ENCODE measurements around the gene MUC15. TPM values are rescaled to one million over a fixed set of nuclear protein-coding genes. Genes with fewer than 3 reads are reported as not detected.
A peak's percentile ranks its signal among the peaks of the same experiment; 100 is the strongest.

MUC15 gene
- total RNA-seq, 4 donors from 2014 or later, result 90.5 to 169 (median 139) TPM

DNA sequence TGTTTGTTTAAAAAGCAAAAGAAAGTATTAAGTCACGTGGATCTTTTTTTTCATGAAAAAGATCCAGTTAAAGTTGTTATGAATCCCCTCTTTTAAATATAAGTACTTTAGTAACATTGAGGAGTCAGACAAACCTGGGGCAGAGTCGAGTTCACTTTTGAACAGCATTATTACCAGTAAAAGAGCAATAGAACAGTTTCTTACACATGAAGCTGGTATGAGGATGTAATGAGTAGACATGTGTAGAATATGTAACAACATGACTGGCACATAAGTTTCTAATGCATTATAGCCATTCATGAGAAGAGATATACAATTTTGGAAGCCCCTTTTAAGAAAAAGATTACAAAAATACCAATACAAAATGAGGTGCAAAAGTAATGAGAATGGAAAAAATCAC lies 7.6 kb upstream of the MUC15 start:
- intact Hi-C loops (cut with DNase I), result no loop called here
- TF ChIP-seq CTCF (IDR thresholded peaks at IDR 0.05) (no peak), POLR2A (IDR thresholded peaks at IDR 0.05) (no peak)
- Histone ChIP-seq H3K27ac (peak overlapping the region; percentile 32 to 96 (median 77)), H3K27me3 (no peaks in the 10 kb centered on the region), H3K4me3 (replicated peaks in 1 of 3) (no peak overlapping the region), H3K9me3 (no peaks in the 10 kb centered on the region), H3K4me1 (peaks cover 50 to 56% of the 10 kb centered on the region in 2 donors), H3K36me3 (no peaks in the 10 kb centered on the region)
- 64 to 69% methylated on average over 2 of the region's 2 CpGs for WGBS, 2 donors
- no peak for DNase-seq

DNA sequence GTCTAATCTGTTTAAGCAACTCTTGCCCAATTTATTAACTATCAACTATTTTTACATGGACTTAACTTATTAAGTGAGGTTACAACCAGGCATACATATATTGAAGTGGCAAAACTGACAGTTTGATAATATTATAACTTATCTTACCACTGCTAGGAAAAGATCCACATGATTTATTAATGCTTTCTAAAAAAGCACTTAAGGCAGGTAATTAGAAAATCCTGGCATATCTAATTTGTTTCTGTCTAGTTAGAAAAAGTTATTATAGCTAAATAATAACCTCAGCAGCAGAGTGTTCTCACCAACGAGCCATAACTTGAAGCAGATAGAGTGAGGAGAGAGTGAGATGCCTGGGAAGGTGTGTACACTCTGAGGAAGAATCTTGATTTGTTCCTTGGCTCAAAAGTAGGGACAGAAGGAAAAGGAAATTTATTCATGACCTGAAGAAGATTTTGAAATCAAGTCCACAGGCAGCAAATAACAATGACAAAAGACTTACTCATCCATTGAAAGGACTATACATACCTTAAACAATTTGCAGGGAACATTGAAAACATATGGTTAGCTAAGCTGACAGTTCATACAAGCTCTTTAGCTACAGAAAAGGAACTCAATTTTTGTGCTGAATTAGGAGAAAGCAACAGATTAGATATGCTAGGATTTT lies 7.1 kb upstream of the MUC15 start:
- 23 to 24% methylated on average over 1 of the region's 1 CpG for WGBS, 2 donors
- H3K9me3 ChIP-seq, result no peaks in the 10 kb centered on the region
- H3K36me3 ChIP-seq, result no peaks in the 10 kb centered on the region
- no peaks in the 10 kb centered on the region for H3K27me3 ChIP-seq
- no peak overlapping the region for H3K4me3 ChIP-seq (replicated peaks in 1 of 3)
- no peak for TF ChIP-seq POLR2A (IDR thresholded peaks at IDR 0.05)
- no peak for TF ChIP-seq CTCF (IDR thresholded peaks at IDR 0.05)
- H3K4me1 ChIP-seq, result peaks cover 46 to 55% of the 10 kb centered on the region in 2 donors
- intact Hi-C loops (cut with DNase I), result no loop called here
- peak overlapping the region; percentile 32 to 96 (median 77) for H3K27ac ChIP-seq
- DNase-seq, result no peak

- Histone ChIP-seq H3K4me3 (replicated peaks in 1 of 3) (no peak overlapping the region), H3K9me3 (no peaks in the 10 kb centered on the region), H3K36me3 (no peaks in the 10 kb centered on the region), H3K4me1 (peaks cover 41 to 42% of the 10 kb centered on the region in 2 donors), H3K27ac (peak overlapping the region; percentile 28 to 44 (median 31)), H3K27me3 (no peaks in the 10 kb centered on the region)
- no peak for DNase-seq
- TF ChIP-seq POLR2A (IDR thresholded peaks at IDR 0.05) (peak in 1 of 2 donors; percentile 33), CTCF (IDR thresholded peaks at IDR 0.05) (no peak)
- intact Hi-C loops (cut with DNase I), result no loop called here
- WGBS, 2 donors, result 60 to 66% methylated on average over 5 of the region's 5 CpGs
Observed at GRCh38 chr11:26575946-26576345, 3.9 kb upstream of the MUC15 start.

- no peak for DNase-seq
- 87 to 91% methylated on average over 2 of the region's 2 CpGs for WGBS, 2 donors
- Histone ChIP-seq H3K27me3 (no peaks in the 10 kb centered on the region), H3K36me3 (no peaks in the 10 kb centered on the region), H3K4me3 (replicated peaks in 1 of 3) (no peak overlapping the region), H3K4me1 (peaks cover 26 to 34% of the 10 kb centered on the region in 2 donors), H3K27ac (peak overlapping the region; percentile 81 to 96 (median 95)), H3K9me3 (no peaks in the 10 kb centered on the region)
- TF ChIP-seq CTCF (IDR thresholded peaks at IDR 0.05), result no peak
- no peak for TF ChIP-seq POLR2A (IDR thresholded peaks at IDR 0.05)
- intact Hi-C loops (cut with DNase I), result no loop called here
Observed at GRCh38 chr11:26573896-26574295, 1.8 kb upstream of the MUC15 start.

DNA sequence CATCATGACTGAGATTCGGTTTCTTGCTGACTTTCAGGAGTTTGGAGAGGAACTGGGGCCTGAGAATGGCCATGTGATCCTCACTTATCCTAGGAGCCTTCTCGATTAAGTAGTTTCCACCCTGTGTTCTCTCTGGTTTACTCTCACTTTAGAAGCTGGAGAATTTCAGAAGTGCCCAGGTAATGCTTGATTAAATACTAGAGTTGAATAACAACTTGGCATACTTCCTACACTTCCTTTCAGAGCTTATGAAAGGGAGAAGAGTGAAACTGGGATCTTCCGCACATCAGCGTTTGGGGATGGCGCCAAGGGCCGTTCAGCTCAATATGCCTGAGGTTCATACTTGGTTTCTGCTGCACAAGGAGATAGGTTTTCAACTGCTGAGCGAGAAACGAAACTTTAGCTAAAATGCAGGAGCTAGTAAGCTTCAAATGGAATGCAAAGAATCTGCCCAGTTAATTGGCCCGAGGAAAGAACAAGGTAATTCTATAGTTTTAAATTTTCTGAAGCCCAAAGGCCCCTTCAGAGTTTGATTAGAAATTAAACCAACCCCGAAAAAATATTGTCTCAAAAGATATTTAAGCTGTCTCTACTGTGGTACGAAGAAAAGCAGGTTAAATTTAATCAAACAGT lies 823 bp upstream of the MUC15 start:
- H3K4me1 ChIP-seq, result peaks cover 31 to 37% of the 10 kb centered on the region in 2 donors
- no peaks in the 10 kb centered on the region for H3K36me3 ChIP-seq
- H3K27ac ChIP-seq, result peak overlapping the region; percentile 81 to 96 (median 95)
- TF ChIP-seq CTCF (IDR thresholded peaks at IDR 0.05) (no peak), POLR2A (IDR thresholded peaks at IDR 0.05) (peak in 1 of 2 donors; percentile 57)
- peak; percentile 82 to 86 for DNase-seq
- intact Hi-C loops (cut with DNase I), result no loop called here
- no peak overlapping the region for H3K4me3 ChIP-seq (replicated peaks in 1 of 3)
- no peaks in the 10 kb centered on the region for H3K9me3 ChIP-seq
- no peaks in the 10 kb centered on the region for H3K27me3 ChIP-seq
- WGBS, 2 donors, result 29 to 32% methylated on average over 11 of the region's 11 CpGs

Data from thyroid gland (tissue), 4 donors.